ENCODE measurements around the gene WDR72. TPM values are rescaled to one million over a fixed set of nuclear protein-coding genes. Genes with fewer than 3 reads are reported as not detected.

WDR72 gene
- total RNA-seq, 2 donors from 2014 or later: 0.08 TPM; not detected in 1

Other genes with a start within 250 kb of the WDR72 start
- under 1 TPM; 0.19 to 0.31 TPM for gene UNC13C, start 218.8 kb upstream of the WDR72 start, total RNA-seq

All from right atrium auricular region (tissue), 2 donors.